WERI-Rb-1 (cell line): Measurements from ENCODE around the gene LAMP2.
A peak's percentile ranks its signal among the peaks of the same experiment; 100 is the strongest.

Experiments used
- DNase-seq: peaks from one replicate; pipeline ENCODE4 v3.0.0-alpha.2; 2020
- H3K27ac ChIP-seq: fragments of 250-450 bp; sonication (Bioruptor Pico); 2 replicates; pipeline ENCODE4 v1.5.1; 2020; ENCODE audit warnings: mild to moderate bottlenecking, moderate library complexity
- H3K27me3 ChIP-seq: fragments of 250-450 bp; sonication (Bioruptor Pico); 2 replicates; pipeline ENCODE4 v1.5.1; 2021; ENCODE audit warnings: mild to moderate bottlenecking, low read depth, moderate library complexity; ENCODE audit not compliant: insufficient read depth, severe bottlenecking
- H3K36me3 ChIP-seq: fragments of 250-450 bp; sonication (Bioruptor Pico); 2 replicates; pipeline ENCODE4 v1.5.1; 2020; ENCODE audit warnings: mild to moderate bottlenecking, moderate library complexity
- H3K4me3 ChIP-seq: 2 replicates; pipeline ENCODE4 v1.5.1; 2011; ENCODE audit warnings: low read depth, mild to moderate bottlenecking, control low read depth, low read length
- H3K9me3 ChIP-seq: fragments of 250-450 bp; sonication (Bioruptor Pico); 2 replicates; pipeline ENCODE4 v1.5.1; 2021; ENCODE audit warnings: mild to moderate bottlenecking, moderate library complexity; ENCODE audit not compliant: severe bottlenecking
- TF ChIP-seq, protein P1 (sequence below): IDR thresholded peaks from 2 replicates; pipeline ENCODE4 v1.5.1; 2011; ENCODE audit warnings: low read depth, mild to moderate bottlenecking, control low read depth, inconsistent platforms, low read length

The LAMP2 gene

GRCh38 chrX:120380699-120381098, 88.4 kb downstream of the LAMP2 start:
- peaks cover 24% of the 10 kb centered on the region for H3K27me3 ChIP-seq
- no peak overlapping the region for H3K4me3 ChIP-seq
- H3K27ac ChIP-seq = no peak overlapping the region
- DNase-seq = peak; percentile 17
- TF ChIP-seq, protein P1, sequence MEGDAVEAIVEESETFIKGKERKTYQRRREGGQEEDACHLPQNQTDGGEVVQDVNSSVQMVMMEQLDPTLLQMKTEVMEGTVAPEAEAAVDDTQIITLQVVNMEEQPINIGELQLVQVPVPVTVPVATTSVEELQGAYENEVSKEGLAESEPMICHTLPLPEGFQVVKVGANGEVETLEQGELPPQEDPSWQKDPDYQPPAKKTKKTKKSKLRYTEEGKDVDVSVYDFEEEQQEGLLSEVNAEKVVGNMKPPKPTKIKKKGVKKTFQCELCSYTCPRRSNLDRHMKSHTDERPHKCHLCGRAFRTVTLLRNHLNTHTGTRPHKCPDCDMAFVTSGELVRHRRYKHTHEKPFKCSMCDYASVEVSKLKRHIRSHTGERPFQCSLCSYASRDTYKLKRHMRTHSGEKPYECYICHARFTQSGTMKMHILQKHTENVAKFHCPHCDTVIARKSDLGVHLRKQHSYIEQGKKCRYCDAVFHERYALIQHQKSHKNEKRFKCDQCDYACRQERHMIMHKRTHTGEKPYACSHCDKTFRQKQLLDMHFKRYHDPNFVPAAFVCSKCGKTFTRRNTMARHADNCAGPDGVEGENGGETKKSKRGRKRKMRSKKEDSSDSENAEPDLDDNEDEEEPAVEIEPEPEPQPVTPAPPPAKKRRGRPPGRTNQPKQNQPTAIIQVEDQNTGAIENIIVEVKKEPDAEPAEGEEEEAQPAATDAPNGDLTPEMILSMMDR = peak; percentile 33; the same call in 1 of the 2 replicates
- H3K36me3 ChIP-seq = no peaks in the 10 kb centered on the region
- no peaks in the 10 kb centered on the region for H3K9me3 ChIP-seq

DNA sequence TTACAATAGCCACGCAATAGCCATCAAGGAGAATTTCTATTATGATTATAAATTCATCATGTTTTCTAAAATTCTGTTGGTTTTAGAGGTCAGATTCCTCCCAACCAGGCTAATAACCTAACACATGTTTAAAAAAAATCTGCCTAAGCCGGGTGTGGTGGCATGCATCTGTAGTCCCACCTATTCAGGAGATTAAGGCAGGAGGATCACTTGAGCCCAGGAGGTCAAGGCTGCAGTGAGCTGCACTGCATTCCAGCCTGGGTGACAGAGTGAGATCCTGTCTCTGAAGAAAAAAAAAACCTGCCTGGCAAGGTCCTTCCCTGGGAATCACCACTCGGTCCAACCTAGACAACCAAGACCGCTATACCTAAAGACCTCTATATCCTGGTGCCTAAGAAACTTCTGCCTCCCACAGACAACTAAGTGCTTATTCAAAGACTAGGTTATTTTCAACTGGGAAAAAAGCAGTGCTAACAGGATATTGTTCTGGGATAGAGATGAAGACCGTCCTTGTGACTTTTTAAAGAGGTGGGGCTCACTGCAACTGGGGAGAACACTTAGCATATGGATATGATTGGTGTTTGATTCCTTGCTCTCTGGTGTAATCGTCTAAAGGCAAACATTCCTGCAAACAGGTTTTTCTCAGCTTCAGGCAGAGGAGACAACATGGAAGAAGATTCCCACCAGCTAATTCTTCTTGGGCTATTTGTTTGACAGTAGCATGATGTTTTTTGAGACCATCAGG, 89.0 kb downstream of the LAMP2 start:
- Histone ChIP-seq H3K27ac (no peak overlapping the region), H3K27me3 (peaks cover 24% of the 10 kb centered on the region), H3K4me3 (no peak overlapping the region), H3K36me3 (no peaks in the 10 kb centered on the region), H3K9me3 (no peaks in the 10 kb centered on the region)
- DNase-seq = no peak
- TF ChIP-seq, protein P1 = no peak

DNA sequence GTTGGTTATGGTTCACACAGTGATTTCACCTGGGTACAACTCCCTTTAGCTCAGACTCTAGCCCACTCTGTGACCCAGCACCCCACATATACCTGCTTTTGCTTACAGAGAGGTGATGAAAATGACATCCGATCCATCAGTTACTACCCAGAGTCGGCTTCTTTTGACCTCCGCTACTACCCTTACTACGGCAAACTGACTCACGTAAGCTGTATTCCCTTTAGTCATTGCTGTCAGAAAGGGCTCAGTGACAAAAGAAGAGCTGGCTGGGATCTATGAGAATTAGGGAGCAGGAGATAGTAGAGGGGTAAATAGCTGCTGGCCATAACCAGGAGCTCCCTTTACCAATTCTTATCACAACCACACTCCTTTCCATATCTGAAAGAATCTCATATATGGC, 90.5 kb downstream of the LAMP2 start:
- Histone ChIP-seq H3K27me3 (peaks cover 17% of the 10 kb centered on the region), H3K9me3 (no peaks in the 10 kb centered on the region), H3K27ac (no peak overlapping the region), H3K36me3 (no peaks in the 10 kb centered on the region), H3K4me3 (no peak overlapping the region)
- DNase-seq = no peak
- TF ChIP-seq, protein P1 = no peak
